Brain microvascular endothelial cell (primary cell): ENCODE measurements around the gene PKD1L1.
A peak's percentile ranks its signal among the peaks of the same experiment; 100 is the strongest.
"Not testable (repeated sequence)": the region's sequence is repeated elsewhere in the genome, so short reads cannot be mapped to it uniquely, and the experiment has no call there.

ENCODE experiments used
- DNase-seq: peaks from one replicate; pipeline ENCODE4 v3.0.0-alpha.2; 2020
- H3K27ac ChIP-seq: fragments of 250-450 bp; sonication (Bioruptor Pico); 2 replicates; pipeline ENCODE4 v1.5.1; 2020; ENCODE audit warnings: mild to moderate bottlenecking, moderate library complexity
- H3K27me3 ChIP-seq: fragments of 250-450 bp; sonication (Bioruptor Pico); replicated peaks from 2 replicates; pipeline ENCODE4 v1.5.1; 2020; ENCODE audit warnings: mild to moderate bottlenecking
- H3K36me3 ChIP-seq: fragments of 250-450 bp; sonication (Bioruptor Pico); replicated peaks from 2 replicates; pipeline ENCODE4 v1.5.1; 2020; ENCODE audit warnings: mild to moderate bottlenecking
- H3K4me3 ChIP-seq: 2 replicates; pipeline ENCODE4 v1.5.1; 2011; ENCODE audit warnings: low read depth, mild to moderate bottlenecking, control low read depth, low read length, moderate library complexity
- CTCF ChIP-seq: IDR thresholded peaks from 2 replicates; pipeline ENCODE4 v1.5.1; 2011; ENCODE audit warnings: low read depth, mild to moderate bottlenecking, moderate library complexity, low read length, control low read depth, inconsistent platforms; ENCODE audit errors: missing control alignments
- in situ Hi-C: cut with HindIII; loops from 2 replicates; pipeline ENCODE4 v1.10.0; 2017; ENCODE audit warnings: low sequenced_read_pairs, low pct_ligation_motif_present

PKD1L1 gene

GRCh38 chr7:47948141-47948790 is at the start of gene PKD1L1:
Gene PKD1L1 (minus strand): TSS chr7:47948466. CDS start chr7:47948440, 26 bp downstream.
- TF ChIP-seq CTCF = no peak
- H3K36me3 ChIP-seq = no peaks in the 10 kb centered on the region
- no peak for DNase-seq
- in situ Hi-C loops = no loop called here
- H3K4me3 ChIP-seq = no peak within 1 kb of the TSS
- H3K27ac ChIP-seq = no peak within 1 kb of the TSS
- no peaks in the 10 kb centered on the region for H3K27me3 ChIP-seq

DNA sequence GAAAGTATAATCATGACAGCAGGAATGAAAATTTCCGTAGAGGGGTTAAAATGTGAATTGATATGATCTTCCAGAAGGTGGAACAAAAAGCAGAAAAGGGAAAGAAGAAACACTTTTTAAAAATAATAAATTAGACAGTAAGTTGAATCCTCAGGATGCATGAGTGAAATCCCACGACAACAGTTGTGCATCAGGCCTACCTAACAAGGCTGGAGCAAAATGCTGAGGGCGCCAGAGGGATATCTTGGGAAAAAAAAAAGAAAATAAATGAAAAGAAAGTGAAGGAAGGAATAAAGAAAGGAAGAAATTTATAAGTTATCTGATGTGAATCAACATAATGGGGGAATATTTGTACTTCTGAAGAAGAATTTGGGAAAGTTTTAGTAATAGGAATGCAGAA is 44.2 kb upstream of the PKD1L1 start:
- peak; percentile 22 for TF ChIP-seq CTCF
- DNase-seq = no peak
- Histone ChIP-seq H3K27ac (peak overlapping the region; percentile 17), H3K4me3 (no peak overlapping the region), H3K36me3 (no peaks in the 10 kb centered on the region), H3K27me3 (no peaks in the 10 kb centered on the region)
- in situ Hi-C loops = loop anchor here (25.0 kb wide), 1 partner anchor 120 kb away; no protein-coding TSS in a partner anchor

GRCh38 chr7:47991741-47992311 is 43.6 kb upstream of the PKD1L1 start:
- no peaks in the 10 kb centered on the region for H3K27me3 ChIP-seq
- in situ Hi-C loops = loop anchor here (25.0 kb wide), 1 partner anchor 120 kb away; no protein-coding TSS in a partner anchor
- DNase-seq = peak; percentile 63
- peak overlapping the region; percentile 17 for H3K27ac ChIP-seq
- no peaks in the 10 kb centered on the region for H3K36me3 ChIP-seq
- peak overlapping the region; percentile 69 for H3K4me3 ChIP-seq
- TF ChIP-seq CTCF = peak; percentile 88

- in situ Hi-C loops = loop anchor here (25.0 kb wide), 1 partner anchor 121 kb away; no protein-coding TSS in a partner anchor
- Histone ChIP-seq H3K4me3 (no peak overlapping the region), H3K36me3 (no peaks in the 10 kb centered on the region), H3K27ac (no peak overlapping the region), H3K27me3 (no peaks in the 10 kb centered on the region)
- TF ChIP-seq CTCF = no peak
- no peak for DNase-seq
Observed at GRCh38 chr7:47991270-47991669, 43.0 kb upstream of the PKD1L1 start.

DNA sequence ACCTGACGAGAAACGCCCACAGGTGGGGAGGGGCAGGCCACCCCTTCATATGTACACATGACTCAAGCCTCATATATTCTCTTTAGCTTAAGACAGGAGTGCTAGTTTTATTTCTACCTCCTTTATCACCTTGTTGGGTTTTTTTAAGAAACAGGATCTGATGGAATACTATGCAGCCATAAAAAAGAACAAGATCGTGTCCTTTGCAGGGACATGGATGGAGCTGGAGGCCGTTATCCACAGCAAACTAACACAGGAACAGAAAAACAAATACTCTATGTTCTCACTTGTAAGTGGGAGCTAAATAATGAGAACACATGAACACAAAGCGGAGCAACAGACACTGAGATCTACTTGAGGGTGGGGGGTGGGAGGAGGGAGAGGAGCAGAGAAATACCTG is 42.3 kb upstream of the PKD1L1 start:
- no peak overlapping the region for H3K4me3 ChIP-seq
- no peaks in the 10 kb centered on the region for H3K27me3 ChIP-seq
- no peak for DNase-seq
- in situ Hi-C loops = loop anchor here (25.0 kb wide), 1 partner anchor 122 kb away; no protein-coding TSS in a partner anchor
- no peaks in the 10 kb centered on the region for H3K36me3 ChIP-seq
- TF ChIP-seq CTCF = no peak
- H3K27ac ChIP-seq = no peak overlapping the region

- H3K4me3 ChIP-seq, H3K36me3 ChIP-seq, H3K27me3 ChIP-seq, H3K27ac ChIP-seq, DNase-seq: not testable (repeated sequence)
- in situ Hi-C loops = loop anchor here (25.0 kb wide), 1 partner anchor 122 kb away; no protein-coding TSS in a partner anchor
Observed at GRCh38 chr7:47989607-47990400, 41.5 kb upstream of the PKD1L1 start.
